H1 (cell line): ENCODE data around the gene TMEM150B. TPM values are rescaled to one million over a fixed set of nuclear protein-coding genes. Genes with fewer than 3 reads are reported as not detected.

Experiments
- CTCF ChIA-PET: fragments of 300-600 bp; sonication (Branson Sonifier 250); formaldehyde crosslinking; loops from one replicate; lab custom pipeline; 2021; ENCODE audit not compliant: partially characterized antibody; lab: Charles Lee
- POLR2A ChIA-PET: fragments of 300-600 bp; sonication (Branson Sonifier 250); formaldehyde crosslinking; loops from one replicate; lab custom pipeline; 2021; ENCODE audit warnings: inconsistent platforms; ENCODE audit not compliant: partially characterized antibody; lab: Charles Lee
- DNase-seq, 2 experiments: peaks; one replicate each; pipeline versions ENCODE4 v3.0.0 to v3.0.0-alpha.2; 2010 to 2022; ENCODE audit warnings: low spot score in 2 of 2, low read depth in 1 of 2, mixed read lengths in 1 of 2
- FAIRE-seq: peaks from 2 replicates; lab custom pipeline; 2011; peaks lifted over from hg19 to GRCh38; lab: Jason Lieb, UNC
- H2AFZ ChIP-seq: 2 replicates; pipeline ENCODE4 v1.8.1; 2012; ENCODE audit warnings: low read length, inconsistent platforms
- H2AK5ac ChIP-seq: 2 replicates; pipeline ENCODE4 v1.6.1; 2013; ENCODE audit warnings: low read depth, low read length
- H2BK120ac ChIP-seq: replicated peaks from 2 replicates; pipeline ENCODE3; 2013; ENCODE audit warnings: low read depth, low read length, inconsistent platforms
- H2BK12ac ChIP-seq: 2 replicates; pipeline ENCODE4 v1.6.1; 2013; ENCODE audit warnings: low read depth, low read length
- H2BK15ac ChIP-seq: 2 replicates; pipeline ENCODE4 v1.6.1; 2013; ENCODE audit warnings: low read length
- H2BK20ac ChIP-seq: 2 replicates; pipeline ENCODE4 v1.6.1; 2013; ENCODE audit warnings: low read length
- H2BK5ac ChIP-seq: 2 replicates; pipeline ENCODE4 v1.6.1; 2013; ENCODE audit warnings: low read depth, low read length
- H3K14ac ChIP-seq: 2 replicates; pipeline ENCODE4 v1.6.1; 2013; ENCODE audit warnings: inconsistent platforms; ENCODE audit not compliant: insufficient read length
- H3K18ac ChIP-seq: 2 replicates; pipeline ENCODE4 v1.6.1; 2013; ENCODE audit warnings: low read length; ENCODE audit errors: extremely low read depth
- H3K23ac ChIP-seq: 2 replicates; pipeline ENCODE4 v1.6.1; 2013; ENCODE audit warnings: inconsistent platforms; ENCODE audit not compliant: insufficient read length
- H3K23me2 ChIP-seq: 2 replicates; pipeline ENCODE4 v1.6.1; 2013; ENCODE audit warnings: low read depth, low read length
- H3K27ac ChIP-seq: 2 replicates; pipeline ENCODE4 v1.6.1; 2011; ENCODE audit warnings: low read depth, low read length, inconsistent platforms
- H3K27me3 ChIP-seq, 4 experiments: replicated peaks in 1 of 4; 1 replicate in 1 of 4; 2 replicates in 3 of 4; pipeline versions ENCODE4 v1.6.1 to v1.8.1; 2011 to 2013; ENCODE audit warnings: low read length in 3 of 4, mild to moderate bottlenecking in 3 of 4, inconsistent platforms in 2 of 4, mixed read lengths in 2 of 4, moderate library complexity in 1 of 4; ENCODE audit not compliant: control insufficient read depth in 3 of 4, insufficient read depth in 3 of 4; ENCODE audit errors: extremely low read depth in 1 of 4
- H3K36me3 ChIP-seq, 4 experiments: 2 replicates each; pipeline versions ENCODE4 v1.6.1 to v1.8.1; 2011 to 2013; ENCODE audit warnings: mild to moderate bottlenecking in 4 of 4, low read length in 3 of 4, moderate library complexity in 2 of 4, control low read depth in 1 of 4, inconsistent platforms in 1 of 4; ENCODE audit not compliant: insufficient read depth in 4 of 4, control insufficient read depth in 2 of 4
- H3K4ac ChIP-seq: replicated peaks from 2 replicates; pipeline ENCODE3; 2013; ENCODE audit warnings: low read length, low read depth, mixed read lengths, inconsistent platforms; ENCODE audit not compliant: insufficient read length
- H3K4me1 ChIP-seq, 4 experiments: replicated peaks in 1 of 4; 1 replicate in 1 of 4; 2 replicates in 3 of 4; pipeline versions ENCODE4 v1.6.1 to v1.8.1; 2011 to 2013; ENCODE audit warnings: low read length in 3 of 4, inconsistent platforms in 2 of 4, mixed read lengths in 1 of 4; ENCODE audit not compliant: insufficient read depth in 4 of 4, control insufficient read depth in 3 of 4
- H3K4me2 ChIP-seq, 2 experiments: 2 replicates each; pipeline versions ENCODE4 v1.6.1 to v1.8.1; 2011 to 2013; ENCODE audit warnings: low read depth in 2 of 2, low read length in 2 of 2, control low read depth in 1 of 2, inconsistent platforms in 1 of 2, mild to moderate bottlenecking in 1 of 2; ENCODE audit not compliant: insufficient read depth in 1 of 2
- H3K4me3 ChIP-seq, 4 experiments: fragments of 200-600, 300-600 bp in 1 of 4; sonication (generic), shearing (Covaris generic), sonication (Bioruptor Twin) in 1 of 4; 2 replicates each; pipeline versions ENCODE4 v1.5.1 to v1.8.1; 2011 to 2016; ENCODE audit warnings: low read length in 4 of 4, low read depth in 3 of 4, control low read depth in 2 of 4, inconsistent platforms in 2 of 4, mild to moderate bottlenecking in 2 of 4, mixed read lengths in 1 of 4, moderate library complexity in 1 of 4; ENCODE audit not compliant: insufficient read depth in 2 of 4; ENCODE audit errors: extremely low read depth in 1 of 4
- H3K56ac ChIP-seq: replicated peaks from 2 replicates; pipeline ENCODE3; 2013; ENCODE audit warnings: low read depth, mild to moderate bottlenecking, mixed read lengths, low read length, inconsistent platforms; ENCODE audit not compliant: insufficient read length
- H3K79me1 ChIP-seq: 2 replicates; pipeline ENCODE4 v1.6.1; 2013; ENCODE audit warnings: low read depth, low read length, control low read depth
- H3K79me2 ChIP-seq, 2 experiments: 2 replicates each; pipeline versions ENCODE4 v1.6.1 to v1.8.1; 2012 to 2013; ENCODE audit warnings: low read length in 2 of 2, mild to moderate bottlenecking in 2 of 2, inconsistent platforms in 1 of 2; ENCODE audit not compliant: insufficient read depth in 2 of 2, control insufficient read depth in 1 of 2
- H3K9ac ChIP-seq, 4 experiments: replicated peaks in 1 of 4; 1 replicate in 1 of 4; 2 replicates in 3 of 4; pipeline versions ENCODE4 v1.6.1 to v1.8.1; 2011 to 2013; ENCODE audit warnings: low read depth in 3 of 4, low read length in 3 of 4, control low read depth in 2 of 4, mild to moderate bottlenecking in 2 of 4, moderate library complexity in 2 of 4, inconsistent platforms in 1 of 4; ENCODE audit errors: extremely low read depth in 1 of 4
- H3K9me3 ChIP-seq, 2 experiments: 2 replicates each; pipeline versions ENCODE4 v1.6.1 to v1.8.1; 2012 to 2013; ENCODE audit warnings: mild to moderate bottlenecking in 2 of 2, moderate library complexity in 2 of 2, control low read depth in 1 of 2, inconsistent platforms in 1 of 2, low read depth in 1 of 2, low read length in 1 of 2, mixed read lengths in 1 of 2; ENCODE audit not compliant: insufficient read depth in 2 of 2
- H4K20me1 ChIP-seq, 2 experiments: replicated peaks in 1 of 2; 2 replicates each; pipeline versions ENCODE3 to v1.8.1; 2011 to 2013; ENCODE audit warnings: inconsistent platforms in 2 of 2, low read length in 2 of 2, mild to moderate bottlenecking in 1 of 2; ENCODE audit not compliant: insufficient read depth in 2 of 2, control insufficient read depth in 1 of 2
- H4K5ac ChIP-seq: 2 replicates; pipeline ENCODE4 v1.6.1; 2013; ENCODE audit warnings: low read length, low read depth, mixed read lengths, inconsistent platforms; ENCODE audit not compliant: insufficient read length
- H4K8ac ChIP-seq: 2 replicates; pipeline ENCODE4 v1.8.0; 2013; ENCODE audit warnings: mild to moderate bottlenecking, moderate library complexity, low read length, inconsistent platforms; ENCODE audit not compliant: insufficient read depth; ENCODE audit errors: extremely low read depth
- H4K91ac ChIP-seq: replicated peaks from 2 replicates; pipeline ENCODE3; 2013; ENCODE audit warnings: low read length, mixed read lengths, inconsistent platforms; ENCODE audit not compliant: insufficient read length
- SRF ChIP-seq: IDR thresholded peaks from 2 replicates; pipeline ENCODE4 v1.6.1; 2011; ENCODE audit warnings: mild to moderate bottlenecking, low read depth, low read length, moderate library complexity
- WGBS, 2 experiments: shearing (Covaris generic) in 1 of 2; methylation state at CpG; one replicate each; pipeline versions ENCODE4 v1.1.6 to v1.1.7; 2013 to 2015; ENCODE audit warnings: low lambda C conversion rate in 2 of 2, mixed read lengths in 2 of 2, inconsistent platforms in 1 of 2, low coverage in 1 of 2, missing lambda C conversion rate in 1 of 2; ENCODE audit not compliant: insufficient replicate concordance in 2 of 2, insufficient coverage in 1 of 2, insufficient read length in 1 of 2; ENCODE audit errors: extremely low coverage in 1 of 2, missing lambda C conversion rate in 1 of 2; 5-methylcytosine and 5-hydroxymethylcytosine counted together
- polyA plus RNA-seq, 7 experiments: library from polyadenylated mRNA; depleted of rRNA in 3 of 7; stranded (reverse) in 5 of 7; unstranded in 2 of 7; fragments of >200 nt in 5 of 7; fragments of 200-250 nt in 2 of 7; gene quantifications; 1 replicate in 5 of 7; 2 replicates in 1 of 7; 4 replicates in 1 of 7; pipeline versions ENCODE4 v1.2.1 to v1.2.3, GENCODE V29; 2011 to 2013; ENCODE audit warnings: missing spikeins in 2 of 7, mixed read lengths in 2 of 7
- total RNA-seq: library from RNA; stranded (reverse); fragmentation: NEBNext Ultra II Directional; extraction: Animal tissue kit (Norgen Biotek cat#: 25700); gene quantifications from 2 replicates; pipeline ENCODE4 v1.2.1, GENCODE V29; 2021

The TMEM150B gene
- total and polyA plus RNA-seq, 2 of the 8 experiments (the other 6 are each of a cell fraction or from before 2014, with no cell fraction given) = 0.41 to 0.91 TPM

DNA sequence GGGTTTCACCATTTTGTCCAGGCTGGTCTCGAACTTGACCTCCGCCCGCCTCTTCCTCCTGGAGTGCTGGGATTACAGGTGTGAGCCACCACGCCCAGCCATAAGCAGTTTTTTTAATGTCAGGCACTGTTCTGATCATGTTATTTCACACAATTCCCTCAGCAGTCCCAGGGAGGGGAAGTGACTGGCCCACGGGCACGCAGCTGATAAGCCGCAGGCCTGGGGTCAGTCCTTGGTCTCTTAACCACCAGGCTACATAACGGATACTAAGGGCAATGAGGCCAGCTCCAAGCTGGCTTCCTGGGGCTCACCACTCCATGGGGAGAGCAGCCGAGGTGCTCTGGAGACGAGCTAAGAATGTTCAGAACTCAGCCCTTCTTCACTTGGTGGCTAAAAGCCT lies 27.9 kb downstream of the TMEM150B start:
- Histone ChIP-seq H2AK5ac (no peak overlapping the region), H3K9me3 (no peaks in the 10 kb centered on the region), H3K79me1 (no peaks in the 10 kb centered on the region), H4K8ac (no peak overlapping the region), H2BK15ac (no peak overlapping the region), H2AFZ (no peak overlapping the region), H2BK20ac (no peak overlapping the region), H3K23me2 (peaks cover 2% of the 10 kb centered on the region; the same call in 1 of the 2 replicates), H2BK12ac (no peak overlapping the region), H3K4ac (no peak overlapping the region), H3K56ac (no peak overlapping the region), H2BK5ac (no peak overlapping the region), H4K20me1 (peaks cover 0 to 4% of the 10 kb centered on the region in 2 experiments), H3K14ac (no peak overlapping the region), H2BK120ac (no peak overlapping the region), H3K27me3 (no peaks in the 10 kb centered on the region), H4K91ac (no peak overlapping the region), H3K4me1 (peaks cover 0 to 8% (median 1%) of the 10 kb centered on the region in 4 experiments; a peak in 3 of 7 replicates), H3K18ac (no peak overlapping the region), H3K4me2 (no peak overlapping the region), H3K23ac (no peak overlapping the region), H3K9ac (no peak overlapping the region), H3K36me3 (peaks cover 7 to 22% (median 15%) of the 10 kb centered on the region in 4 experiments; a peak in 6 of 8 replicates), H3K4me3 (no peak overlapping the region), H3K27ac (no peak overlapping the region), H3K79me2 (no peaks in the 10 kb centered on the region), H4K5ac (no peak overlapping the region)
- no peak for TF ChIP-seq SRF
- ChIA-PET POLR2A (interaction anchor here (1.1 to 3.1 kb wide), 3 partner anchors 17 to 110 kb away, joined by 4 to 11 read pairs (median 5); partner anchors contain the start of genes KMT5C and UBE2S), CTCF (interaction anchor here (0.6 to 1.3 kb wide), 2 partner anchors 72 to 157 kb away, joined by 3 to 5 read pairs; partner anchors contain the start of gene IL11)
- no peak for DNase-seq
- FAIRE-seq = no peak
- WGBS, 2 experiments = 92% methylated on average over 7 of the region's 10 CpGs; no CpG with 5 or more reads in 1 of the 2 experiments
